H1 (cell line): ENCODE measurements around the gene C1orf50. TPM values are rescaled to one million over a fixed set of nuclear protein-coding genes. Genes with fewer than 3 reads are reported as not detected.

Source experiments
- FOSL1 ChIP-seq: IDR thresholded peaks from 2 replicates; pipeline ENCODE4 v1.6.1; 2011; ENCODE audit warnings: mild to moderate bottlenecking, low read depth, low read length, moderate library complexity; ENCODE audit not compliant: insufficient read depth
- KDM5A ChIP-seq: fragments of 200-600 bp; IDR thresholded peaks from 2 replicates; pipeline ENCODE4 v1.7.1; 2012; ENCODE audit warnings: mild to moderate bottlenecking, low read length, inconsistent platforms, mixed read lengths
- MAFK ChIP-seq: IDR thresholded peaks from 2 replicates; pipeline ENCODE4 v1.6.1; 2012; ENCODE audit warnings: low read depth, mild to moderate bottlenecking, improper control_type of control experiment, low read length
- PHF8 ChIP-seq: fragments of 200-600 bp; sonication (generic); conservative IDR thresholded peaks from 2 replicates; pipeline ENCODE4 v1.7.1; 2012; ENCODE audit warnings: low read depth, mild to moderate bottlenecking, inconsistent platforms, low read length, moderate library complexity
- RBBP5 ChIP-seq: IDR thresholded peaks from 2 replicates; pipeline ENCODE4 v1.7.1; 2012; ENCODE audit warnings: low read depth, mild to moderate bottlenecking, inconsistent platforms, low read length, moderate library complexity, borderline replicate concordance
- RFX5 ChIP-seq: IDR thresholded peaks from 2 replicates; pipeline ENCODE4 v1.6.1; 2011; ENCODE audit warnings: low read depth, low read length, improper control_type of control experiment, borderline replicate concordance
- RNF2 ChIP-seq: fragments of 200-900, 300-1000 bp; sonication (generic); IDR thresholded peaks from 2 replicates; pipeline ENCODE4 v1.7.1; 2016; ENCODE audit warnings: borderline replicate concordance, low read depth, mild to moderate bottlenecking, antibody characterized with exemption, low read length; ENCODE audit not compliant: poor library complexity, severe bottlenecking; ENCODE audit errors: missing control alignments
- SAP30 ChIP-seq: fragments of 300-600 bp; sonication (generic); IDR thresholded peaks from 2 replicates; pipeline ENCODE4 v1.7.1; 2012; ENCODE audit warnings: low read length, moderate library complexity, mild to moderate bottlenecking, inconsistent platforms; ENCODE audit not compliant: insufficient read depth, insufficient replicate concordance
- ZNF274 ChIP-seq: IDR thresholded peaks from 2 replicates; pipeline ENCODE4 v1.7.0; 2012; ENCODE audit warnings: low read length, borderline replicate concordance; ENCODE audit errors: extremely low read depth
- polyA plus RNA-seq, 7 experiments: library from polyadenylated mRNA; depleted of rRNA in 3 of 7; stranded (reverse) in 5 of 7; unstranded in 2 of 7; fragments of >200 nt in 5 of 7; fragments of 200-250 nt in 2 of 7; gene quantifications; 1 replicate in 5 of 7; 2 replicates in 1 of 7; 4 replicates in 1 of 7; pipeline versions ENCODE4 v1.2.1 to v1.2.3, GENCODE V29; 2011 to 2013; ENCODE audit warnings: missing spikeins in 2 of 7, mixed read lengths in 2 of 7
- total RNA-seq: library from RNA; stranded (reverse); fragmentation: NEBNext Ultra II Directional; extraction: Animal tissue kit (Norgen Biotek cat#: 25700); gene quantifications from 2 replicates; pipeline ENCODE4 v1.2.1, GENCODE V29; 2021
- TF ChIP-seq, protein P1 (sequence below): fragments of 300-600 bp; sonication (generic); IDR thresholded peaks from 2 replicates; pipeline ENCODE4 v1.7.1; 2012; ENCODE audit warnings: low read length, moderate library complexity, mild to moderate bottlenecking, inconsistent platforms; ENCODE audit not compliant: insufficient replicate concordance

Gene C1orf50
- total and polyA plus RNA-seq, 2 of the 8 experiments (the other 6 are each of a cell fraction or from before 2014, with no cell fraction given), result 3.2 to 7.1 TPM

DNA sequence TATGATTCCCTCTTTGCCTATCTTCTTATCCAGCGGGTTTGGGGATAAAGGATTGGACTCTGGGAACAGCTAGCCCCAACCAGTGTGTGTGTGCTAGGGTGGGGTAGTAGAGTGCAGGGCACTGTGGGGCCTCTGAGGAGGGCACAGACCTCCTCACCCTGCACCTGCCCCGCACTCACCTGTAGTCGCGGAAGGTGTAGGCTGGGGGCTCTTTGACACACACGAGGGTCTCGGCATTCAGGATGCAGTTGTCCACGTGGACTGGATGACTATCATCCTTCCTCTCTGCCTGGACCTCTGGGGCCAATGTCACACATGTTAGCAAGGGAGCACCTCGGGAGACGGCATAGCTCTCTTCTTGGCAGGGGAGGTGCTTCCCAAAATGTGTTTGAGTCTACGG, 19.0 kb upstream of the C1orf50 start (continued):
- TF ChIP-seq, protein P1, sequence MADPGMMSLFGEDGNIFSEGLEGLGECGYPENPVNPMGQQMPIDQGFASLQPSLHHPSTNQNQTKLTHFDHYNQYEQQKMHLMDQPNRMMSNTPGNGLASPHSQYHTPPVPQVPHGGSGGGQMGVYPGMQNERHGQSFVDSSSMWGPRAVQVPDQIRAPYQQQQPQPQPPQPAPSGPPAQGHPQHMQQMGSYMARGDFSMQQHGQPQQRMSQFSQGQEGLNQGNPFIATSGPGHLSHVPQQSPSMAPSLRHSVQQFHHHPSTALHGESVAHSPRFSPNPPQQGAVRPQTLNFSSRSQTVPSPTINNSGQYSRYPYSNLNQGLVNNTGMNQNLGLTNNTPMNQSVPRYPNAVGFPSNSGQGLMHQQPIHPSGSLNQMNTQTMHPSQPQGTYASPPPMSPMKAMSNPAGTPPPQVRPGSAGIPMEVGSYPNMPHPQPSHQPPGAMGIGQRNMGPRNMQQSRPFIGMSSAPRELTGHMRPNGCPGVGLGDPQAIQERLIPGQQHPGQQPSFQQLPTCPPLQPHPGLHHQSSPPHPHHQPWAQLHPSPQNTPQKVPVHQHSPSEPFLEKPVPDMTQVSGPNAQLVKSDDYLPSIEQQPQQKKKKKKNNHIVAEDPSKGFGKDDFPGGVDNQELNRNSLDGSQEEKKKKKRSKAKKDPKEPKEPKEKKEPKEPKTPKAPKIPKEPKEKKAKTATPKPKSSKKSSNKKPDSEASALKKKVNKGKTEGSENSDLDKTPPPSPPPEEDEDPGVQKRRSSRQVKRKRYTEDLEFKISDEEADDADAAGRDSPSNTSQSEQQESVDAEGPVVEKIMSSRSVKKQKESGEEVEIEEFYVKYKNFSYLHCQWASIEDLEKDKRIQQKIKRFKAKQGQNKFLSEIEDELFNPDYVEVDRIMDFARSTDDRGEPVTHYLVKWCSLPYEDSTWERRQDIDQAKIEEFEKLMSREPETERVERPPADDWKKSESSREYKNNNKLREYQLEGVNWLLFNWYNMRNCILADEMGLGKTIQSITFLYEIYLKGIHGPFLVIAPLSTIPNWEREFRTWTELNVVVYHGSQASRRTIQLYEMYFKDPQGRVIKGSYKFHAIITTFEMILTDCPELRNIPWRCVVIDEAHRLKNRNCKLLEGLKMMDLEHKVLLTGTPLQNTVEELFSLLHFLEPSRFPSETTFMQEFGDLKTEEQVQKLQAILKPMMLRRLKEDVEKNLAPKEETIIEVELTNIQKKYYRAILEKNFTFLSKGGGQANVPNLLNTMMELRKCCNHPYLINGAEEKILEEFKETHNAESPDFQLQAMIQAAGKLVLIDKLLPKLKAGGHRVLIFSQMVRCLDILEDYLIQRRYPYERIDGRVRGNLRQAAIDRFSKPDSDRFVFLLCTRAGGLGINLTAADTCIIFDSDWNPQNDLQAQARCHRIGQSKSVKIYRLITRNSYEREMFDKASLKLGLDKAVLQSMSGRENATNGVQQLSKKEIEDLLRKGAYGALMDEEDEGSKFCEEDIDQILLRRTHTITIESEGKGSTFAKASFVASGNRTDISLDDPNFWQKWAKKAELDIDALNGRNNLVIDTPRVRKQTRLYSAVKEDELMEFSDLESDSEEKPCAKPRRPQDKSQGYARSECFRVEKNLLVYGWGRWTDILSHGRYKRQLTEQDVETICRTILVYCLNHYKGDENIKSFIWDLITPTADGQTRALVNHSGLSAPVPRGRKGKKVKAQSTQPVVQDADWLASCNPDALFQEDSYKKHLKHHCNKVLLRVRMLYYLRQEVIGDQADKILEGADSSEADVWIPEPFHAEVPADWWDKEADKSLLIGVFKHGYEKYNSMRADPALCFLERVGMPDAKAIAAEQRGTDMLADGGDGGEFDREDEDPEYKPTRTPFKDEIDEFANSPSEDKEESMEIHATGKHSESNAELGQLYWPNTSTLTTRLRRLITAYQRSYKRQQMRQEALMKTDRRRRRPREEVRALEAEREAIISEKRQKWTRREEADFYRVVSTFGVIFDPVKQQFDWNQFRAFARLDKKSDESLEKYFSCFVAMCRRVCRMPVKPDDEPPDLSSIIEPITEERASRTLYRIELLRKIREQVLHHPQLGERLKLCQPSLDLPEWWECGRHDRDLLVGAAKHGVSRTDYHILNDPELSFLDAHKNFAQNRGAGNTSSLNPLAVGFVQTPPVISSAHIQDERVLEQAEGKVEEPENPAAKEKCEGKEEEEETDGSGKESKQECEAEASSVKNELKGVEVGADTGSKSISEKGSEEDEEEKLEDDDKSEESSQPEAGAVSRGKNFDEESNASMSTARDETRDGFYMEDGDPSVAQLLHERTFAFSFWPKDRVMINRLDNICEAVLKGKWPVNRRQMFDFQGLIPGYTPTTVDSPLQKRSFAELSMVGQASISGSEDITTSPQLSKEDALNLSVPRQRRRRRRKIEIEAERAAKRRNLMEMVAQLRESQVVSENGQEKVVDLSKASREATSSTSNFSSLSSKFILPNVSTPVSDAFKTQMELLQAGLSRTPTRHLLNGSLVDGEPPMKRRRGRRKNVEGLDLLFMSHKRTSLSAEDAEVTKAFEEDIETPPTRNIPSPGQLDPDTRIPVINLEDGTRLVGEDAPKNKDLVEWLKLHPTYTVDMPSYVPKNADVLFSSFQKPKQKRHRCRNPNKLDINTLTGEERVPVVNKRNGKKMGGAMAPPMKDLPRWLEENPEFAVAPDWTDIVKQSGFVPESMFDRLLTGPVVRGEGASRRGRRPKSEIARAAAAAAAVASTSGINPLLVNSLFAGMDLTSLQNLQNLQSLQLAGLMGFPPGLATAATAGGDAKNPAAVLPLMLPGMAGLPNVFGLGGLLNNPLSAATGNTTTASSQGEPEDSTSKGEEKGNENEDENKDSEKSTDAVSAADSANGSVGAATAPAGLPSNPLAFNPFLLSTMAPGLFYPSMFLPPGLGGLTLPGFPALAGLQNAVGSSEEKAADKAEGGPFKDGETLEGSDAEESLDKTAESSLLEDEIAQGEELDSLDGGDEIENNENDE, result no peak
- TF ChIP-seq RBBP5, result no peak
- TF ChIP-seq FOSL1, result no peak
- no peak for TF ChIP-seq SAP30
- no peak for TF ChIP-seq MAFK
- no peak for TF ChIP-seq ZNF274
- TF ChIP-seq KDM5A, result no peak
- no peak for TF ChIP-seq RNF2
- no peak for TF ChIP-seq PHF8
- no peak for TF ChIP-seq RFX5
